Ramos (cell line): ENCODE results near the gene STX8.
"Not testable (repeated sequence)": the region's sequence is repeated elsewhere in the genome, so short reads cannot be mapped to it uniquely, and the experiment has no call there.

Experiments
- in situ Hi-C: fragments of 300-500 bp; cut with MboI; formaldehyde crosslinking; loops from one replicate; pipeline ENCODE4 v1.14.3; 2022; ENCODE audit warnings: low sequenced_read_pairs; ENCODE audit not compliant: unreplicated experiment

The STX8 gene

GRCh38 chr17:9557161-9557755 lies 18.4 kb downstream of the STX8 start:
- in situ Hi-C loops: no loop called here

GRCh38 chr17:9554715-9555114 lies 20.9 kb downstream of the STX8 start:
- in situ Hi-C loops: not testable (repeated sequence)

- in situ Hi-C loops: no loop called here
Measured at GRCh38 chr17:9553596-9553995, 22.0 kb downstream of the STX8 start.

- in situ Hi-C loops: no loop called here
Measured at GRCh38 chr17:9553181-9553580, 22.4 kb downstream of the STX8 start.

GRCh38 chr17:9549215-9549614 lies 26.4 kb downstream of the STX8 start:
- in situ Hi-C loops: loop anchor here (25.0 kb wide), 1 partner anchor 562 kb away; no protein-coding TSS in a partner anchor

- in situ Hi-C loops: loop anchor here (25.0 kb wide), 1 partner anchor 557 kb away; no protein-coding TSS in a partner anchor
Measured at GRCh38 chr17:9544221-9544620, 31.4 kb downstream of the STX8 start.

GRCh38 chr17:9541718-9542117 lies 33.9 kb downstream of the STX8 start:
- in situ Hi-C loops: loop anchor here (25.0 kb wide), 1 partner anchor 554 kb away; no protein-coding TSS in a partner anchor

- in situ Hi-C loops: loop anchor here (25.0 kb wide), 1 partner anchor 551 kb away; no protein-coding TSS in a partner anchor
Measured at GRCh38 chr17:9538626-9539025, 37.0 kb downstream of the STX8 start.

GRCh38 chr17:9537177-9537776 lies 38.3 kb downstream of the STX8 start:
- in situ Hi-C loops: loop anchor here (25.0 kb wide), 1 partner anchor 550 kb away; no protein-coding TSS in a partner anchor

GRCh38 chr17:9536061-9536460 lies 39.6 kb downstream of the STX8 start:
- in situ Hi-C loops: loop anchor here (25.0 kb wide), 1 partner anchor 549 kb away; no protein-coding TSS in a partner anchor

GRCh38 chr17:9533441-9533840 lies 42.2 kb downstream of the STX8 start:
- in situ Hi-C loops: loop anchor here (25.0 kb wide), 1 partner anchor 546 kb away; no protein-coding TSS in a partner anchor

GRCh38 chr17:9532715-9533114 lies 42.9 kb downstream of the STX8 start:
- in situ Hi-C loops: loop anchor here (25.0 kb wide), 1 partner anchor 545 kb away; no protein-coding TSS in a partner anchor

GRCh38 chr17:9531034-9531433 lies 44.6 kb downstream of the STX8 start:
- in situ Hi-C loops: loop anchor here (25.0 kb wide), 1 partner anchor 544 kb away; no protein-coding TSS in a partner anchor

GRCh38 chr17:9529033-9529700 lies 46.5 kb downstream of the STX8 start:
- in situ Hi-C loops: loop anchor here (25.0 kb wide), 1 partner anchor 542 kb away; no protein-coding TSS in a partner anchor

GRCh38 chr17:9527788-9528187 lies 47.8 kb downstream of the STX8 start:
- in situ Hi-C loops: loop anchor here (25.0 kb wide), 1 partner anchor 540 kb away; no protein-coding TSS in a partner anchor

- in situ Hi-C loops: no loop called here
Measured at GRCh38 chr17:9522074-9522473, 53.5 kb downstream of the STX8 start.

- in situ Hi-C loops: no loop called here
Measured at GRCh38 chr17:9521062-9521461, 54.6 kb downstream of the STX8 start.

- in situ Hi-C loops: no loop called here
Measured at GRCh38 chr17:9520649-9521048, 55.0 kb downstream of the STX8 start.

- in situ Hi-C loops: no loop called here
Measured at GRCh38 chr17:9519583-9520272, 55.9 kb downstream of the STX8 start.

- in situ Hi-C loops: no loop called here
Measured at GRCh38 chr17:9517396-9517795, 58.2 kb downstream of the STX8 start.
